K562 (cell line): ENCODE data around the gene RNASE13. TPM values are rescaled to one million over a fixed set of nuclear protein-coding genes. Genes with fewer than 3 reads are reported as not detected.
A peak's percentile ranks its signal among the peaks of the same experiment; 100 is the strongest.

Experiments
- FOXK2 ChIP-seq, 2 experiments: fragments of 450-650 bp; IDR thresholded peaks in 1 of 2; conservative IDR thresholded peaks in 1 of 2; 2 replicates each; pipeline ENCODE4 v1.6.1; 2016; ENCODE audit warnings: low read depth in 2 of 2, mild to moderate bottlenecking in 1 of 2
- GABPA ChIP-seq: fragments of 200-800 bp; sonication (Bioruptor generic); conservative IDR thresholded peaks from 2 replicates; pipeline ENCODE4 v1.6.1; 2016; ENCODE audit warnings: low read depth, missing genetic modification characterization, missing compliant biosample characterization
- MGA ChIP-seq: fragments of 450-650 bp; IDR thresholded peaks from 2 replicates; pipeline ENCODE4 v1.6.1; 2016; ENCODE audit warnings: mild to moderate bottlenecking, moderate library complexity
- MTA3 ChIP-seq: fragments of 450-650 bp; formaldehyde crosslinking; IDR thresholded peaks from 2 replicates; pipeline ENCODE4 v1.6.1; 2017; ENCODE audit warnings: mild to moderate bottlenecking, borderline replicate concordance
- NBN ChIP-seq: fragments of 450-650 bp; IDR thresholded peaks from 2 replicates; pipeline ENCODE4 v1.6.1; 2016; ENCODE audit warnings: low read depth, mild to moderate bottlenecking
- RFX5 ChIP-seq: IDR thresholded peaks from 2 replicates; pipeline ENCODE4 v1.6.1; 2011; ENCODE audit warnings: low read depth, mild to moderate bottlenecking, improper control_type of control experiment, low read length
- TFE3 ChIP-seq: fragments of 450-650 bp; formaldehyde crosslinking; IDR thresholded peaks from 2 replicates; pipeline ENCODE4 v1.4.0; 2020; ENCODE audit warnings: mild to moderate bottlenecking, mixed read lengths
- ZNF644 ChIP-seq: fragments of 200-800 bp; sonication (Bioruptor generic); IDR thresholded peaks from 2 replicates; pipeline ENCODE4 v1.6.1; 2016; ENCODE audit warnings: low read depth, missing genetic modification characterization, missing compliant biosample characterization
- polyA plus RNA-seq, 8 experiments: library from polyadenylated mRNA; depleted of rRNA in 4 of 8; stranded (reverse) in 5 of 8; unstranded in 3 of 8; fragments of >200 nt; fragmentation: Nextera tagmentation in 2 of 8; fragmentation: Illumina TruSeq in 1 of 8; extraction: Ambion mirVana in 2 of 8; extraction: Trizol in 1 of 8; gene quantifications; 2 replicates each; pipeline versions ENCODE4 v1.2.1 to v1.2.3, GENCODE V29; 2011 to 2014; ENCODE audit warnings: inconsistent platforms in 1 of 8, missing spikeins in 1 of 8
- total RNA-seq, 7 experiments: library from RNA; depleted of rRNA in 6 of 7; stranded (reverse); fragments of >200 nt in 6 of 7; fragmentation: Illumina TruSeq in 2 of 7; extraction: Trizol in 2 of 7; gene quantifications; 2 replicates each; pipeline versions ENCODE4 v1.2.1 to v1.2.3, GENCODE V29; 2011 to 2021; ENCODE audit warnings: low replicate concordance in 1 of 7
- TF ChIP-seq, protein P1 (sequence below), 2 experiments: fragments of 450-650 bp; conservative IDR thresholded peaks; 2 replicates each; pipeline ENCODE4 v1.6.1; 2017; ENCODE audit warnings: mild to moderate bottlenecking in 2 of 2, moderate library complexity in 2 of 2
- TF ChIP-seq, protein P2 (sequence below): sonication (generic); formaldehyde crosslinking; IDR thresholded peaks from 2 replicates; pipeline ENCODE4 v1.4.0; 2020; ENCODE audit warnings: mild to moderate bottlenecking, missing genetic modification reagents

Gene RNASE13
- total and polyA plus RNA-seq, 9 of the 15 experiments (the other 6 are each of a cell fraction or from before 2014, with no cell fraction given): not detected

DNA sequence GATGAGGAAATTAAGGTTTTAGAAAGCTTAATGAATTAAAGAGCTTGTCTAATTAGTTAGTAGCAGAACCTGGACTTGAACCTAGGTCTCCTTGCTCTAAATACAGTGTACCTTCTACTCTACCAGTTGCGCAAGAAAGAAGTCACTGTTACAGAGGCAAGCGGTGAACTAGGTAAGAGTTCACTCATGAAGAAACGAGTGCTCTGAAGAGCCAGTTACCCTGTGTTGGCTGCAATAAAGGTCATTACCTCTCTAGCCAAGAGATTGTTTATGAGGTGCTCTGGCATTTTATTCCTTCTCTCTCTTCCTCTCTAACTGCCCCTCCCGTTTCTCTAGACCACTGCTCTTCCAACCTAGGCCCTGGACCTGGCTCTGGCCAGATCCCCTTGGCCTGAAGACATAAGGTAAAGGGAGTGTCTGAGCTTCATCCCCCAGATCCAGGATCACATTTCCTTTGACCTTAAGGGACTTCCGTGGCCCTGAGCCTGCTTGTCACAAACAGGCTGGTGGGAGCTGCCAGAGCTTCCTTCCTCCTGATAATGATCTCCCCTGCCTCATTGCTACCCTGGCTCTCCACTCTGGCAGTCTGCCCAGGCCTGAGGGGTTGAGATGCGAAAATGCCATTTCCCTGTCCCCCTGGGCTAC, 9.5 kb upstream of the RNASE13 start (continued):
- TF ChIP-seq RFX5 (no peak), MTA3 (peak; percentile 60; the same call in 1 of the 2 replicates), NBN (no peak), MGA (no peak), FOXK2 (conservative IDR thresholded peaks at IDR 0.05 in 1 of 2, IDR thresholded peaks at IDR 0.05 in 1 of 2; ENCODE audit: low read depth in 2 of 2) (no peak), TFE3 (CRISPR knock-in tag) (no peak), GABPA (tag) (peak; percentile 44), ZNF644 (no peak)
- TF ChIP-seq, protein P1, sequence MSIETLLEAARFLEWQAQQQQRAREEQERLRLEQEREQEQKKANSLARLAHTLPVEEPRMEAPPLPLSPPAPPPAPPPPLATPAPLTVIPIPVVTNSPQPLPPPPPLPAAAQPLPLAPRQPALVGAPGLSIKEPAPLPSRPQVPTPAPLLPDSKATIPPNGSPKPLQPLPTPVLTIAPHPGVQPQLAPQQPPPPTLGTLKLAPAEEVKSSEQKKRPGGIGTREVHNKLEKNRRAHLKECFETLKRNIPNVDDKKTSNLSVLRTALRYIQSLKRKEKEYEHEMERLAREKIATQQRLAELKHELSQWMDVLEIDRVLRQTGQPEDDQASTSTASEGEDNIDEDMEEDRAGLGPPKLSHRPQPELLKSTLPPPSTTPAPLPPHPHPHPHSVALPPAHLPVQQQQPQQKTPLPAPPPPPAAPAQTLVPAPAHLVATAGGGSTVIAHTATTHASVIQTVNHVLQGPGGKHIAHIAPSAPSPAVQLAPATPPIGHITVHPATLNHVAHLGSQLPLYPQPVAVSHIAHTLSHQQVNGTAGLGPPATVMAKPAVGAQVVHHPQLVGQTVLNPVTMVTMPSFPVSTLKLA (conservative IDR thresholded peaks at IDR 0.05): 0 out of 4 replicates have a peak, but pooled peaks of 1 of the 2 experiments have one; percentile 24
- TF ChIP-seq, protein P2, sequence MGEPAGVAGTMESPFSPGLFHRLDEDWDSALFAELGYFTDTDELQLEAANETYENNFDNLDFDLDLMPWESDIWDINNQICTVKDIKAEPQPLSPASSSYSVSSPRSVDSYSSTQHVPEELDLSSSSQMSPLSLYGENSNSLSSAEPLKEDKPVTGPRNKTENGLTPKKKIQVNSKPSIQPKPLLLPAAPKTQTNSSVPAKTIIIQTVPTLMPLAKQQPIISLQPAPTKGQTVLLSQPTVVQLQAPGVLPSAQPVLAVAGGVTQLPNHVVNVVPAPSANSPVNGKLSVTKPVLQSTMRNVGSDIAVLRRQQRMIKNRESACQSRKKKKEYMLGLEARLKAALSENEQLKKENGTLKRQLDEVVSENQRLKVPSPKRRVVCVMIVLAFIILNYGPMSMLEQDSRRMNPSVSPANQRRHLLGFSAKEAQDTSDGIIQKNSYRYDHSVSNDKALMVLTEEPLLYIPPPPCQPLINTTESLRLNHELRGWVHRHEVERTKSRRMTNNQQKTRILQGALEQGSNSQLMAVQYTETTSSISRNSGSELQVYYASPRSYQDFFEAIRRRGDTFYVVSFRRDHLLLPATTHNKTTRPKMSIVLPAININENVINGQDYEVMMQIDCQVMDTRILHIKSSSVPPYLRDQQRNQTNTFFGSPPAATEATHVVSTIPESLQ (CRISPR knock-in tag): no peak
